ENCODE data around the gene LCMT2.

The LCMT2 gene

DNA sequence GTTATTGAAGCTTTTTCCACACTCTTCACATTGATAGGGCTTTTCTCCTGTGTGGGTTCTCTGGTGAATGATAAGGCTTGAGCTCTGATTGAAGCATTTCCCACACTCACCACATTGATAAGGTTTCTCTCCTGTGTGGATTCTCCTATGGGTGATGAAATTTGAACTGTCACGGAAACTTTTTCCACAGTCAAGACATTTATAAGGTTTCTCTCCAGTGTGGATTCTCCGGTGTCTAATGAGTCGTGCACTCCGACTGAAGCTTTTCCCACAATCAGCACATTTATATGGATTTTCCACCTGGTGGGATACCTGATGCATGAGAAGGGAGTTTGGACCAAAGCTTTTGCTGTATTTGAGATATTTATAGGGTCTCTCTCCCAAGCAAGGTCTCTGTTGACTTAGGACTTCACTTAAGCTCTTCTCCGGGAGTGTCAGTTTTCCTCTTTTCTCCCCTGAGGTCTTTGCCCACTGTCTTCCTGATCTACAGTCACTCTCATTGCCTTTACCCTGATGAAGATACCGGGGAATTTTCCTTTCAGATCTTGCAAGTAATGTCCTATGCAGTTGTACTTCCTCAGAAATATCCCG lies 31.0 kb upstream of the LCMT2 start:
- no peak for TF ChIP-seq TOX (CRISPR knock-in tag; IDR thresholded peaks at IDR 0.05; ENCODE audit: borderline replicate concordance)
- no peak for TF ChIP-seq ARNTL (CRISPR knock-in tag; IDR thresholded peaks at IDR 0.05; ENCODE audit: borderline replicate concordance, low read depth)
- TF ChIP-seq, protein P1, sequence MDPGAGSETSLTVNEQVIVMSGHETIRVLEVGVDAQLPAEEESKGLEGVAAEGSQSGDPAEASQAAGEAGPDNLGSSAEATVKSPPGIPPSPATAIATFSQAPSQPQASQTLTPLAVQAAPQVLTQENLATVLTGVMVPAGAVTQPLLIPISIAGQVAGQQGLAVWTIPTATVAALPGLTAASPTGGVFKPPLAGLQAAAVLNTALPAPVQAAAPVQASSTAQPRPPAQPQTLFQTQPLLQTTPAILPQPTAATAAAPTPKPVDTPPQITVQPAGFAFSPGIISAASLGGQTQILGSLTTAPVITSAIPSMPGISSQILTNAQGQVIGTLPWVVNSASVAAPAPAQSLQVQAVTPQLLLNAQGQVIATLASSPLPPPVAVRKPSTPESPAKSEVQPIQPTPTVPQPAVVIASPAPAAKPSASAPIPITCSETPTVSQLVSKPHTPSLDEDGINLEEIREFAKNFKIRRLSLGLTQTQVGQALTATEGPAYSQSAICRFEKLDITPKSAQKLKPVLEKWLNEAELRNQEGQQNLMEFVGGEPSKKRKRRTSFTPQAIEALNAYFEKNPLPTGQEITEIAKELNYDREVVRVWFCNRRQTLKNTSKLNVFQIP (CRISPR knock-in tag; IDR thresholded peaks at IDR 0.05; ENCODE audit: borderline replicate concordance, low read depth) = no peak
- TF ChIP-seq BACH2 (CRISPR knock-in tag; IDR thresholded peaks at IDR 0.05; ENCODE audit: borderline replicate concordance) = no peak
- TF ChIP-seq ZNF8 (CRISPR knock-in tag; IDR thresholded peaks at IDR 0.05) = no peak
- no peak for ATAC-seq

DNA sequence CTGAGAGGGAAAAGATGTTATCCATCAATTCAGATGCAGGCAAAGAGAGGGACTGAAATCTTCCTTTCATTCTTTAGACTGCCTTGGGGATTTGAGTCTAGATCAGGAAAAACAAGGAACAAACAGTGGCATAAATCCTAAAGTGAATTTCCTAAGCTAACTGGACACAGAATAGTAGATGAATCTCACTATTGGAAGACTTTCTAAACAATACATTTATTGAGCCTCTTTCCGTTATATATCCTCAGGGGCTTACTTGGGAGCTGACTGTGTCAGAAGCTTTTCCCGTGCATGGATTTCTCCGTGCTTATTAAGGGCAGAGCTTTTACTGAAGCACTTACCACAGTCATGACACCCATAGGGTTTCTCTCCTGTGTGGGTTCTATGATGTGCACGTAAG lies 30.4 kb upstream of the LCMT2 start:
- TF ChIP-seq, protein P2, sequence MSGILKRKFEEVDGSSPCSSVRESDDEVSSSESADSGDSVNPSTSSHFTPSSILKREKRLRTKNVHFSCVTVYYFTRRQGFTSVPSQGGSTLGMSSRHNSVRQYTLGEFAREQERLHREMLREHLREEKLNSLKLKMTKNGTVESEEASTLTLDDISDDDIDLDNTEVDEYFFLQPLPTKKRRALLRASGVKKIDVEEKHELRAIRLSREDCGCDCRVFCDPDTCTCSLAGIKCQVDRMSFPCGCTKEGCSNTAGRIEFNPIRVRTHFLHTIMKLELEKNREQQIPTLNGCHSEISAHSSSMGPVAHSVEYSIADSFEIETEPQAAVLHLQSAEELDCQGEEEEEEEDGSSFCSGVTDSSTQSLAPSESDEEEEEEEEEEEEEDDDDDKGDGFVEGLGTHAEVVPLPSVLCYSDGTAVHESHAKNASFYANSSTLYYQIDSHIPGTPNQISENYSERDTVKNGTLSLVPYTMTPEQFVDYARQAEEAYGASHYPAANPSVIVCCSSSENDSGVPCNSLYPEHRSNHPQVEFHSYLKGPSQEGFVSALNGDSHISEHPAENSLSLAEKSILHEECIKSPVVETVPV (CRISPR knock-in tag; IDR thresholded peaks at IDR 0.05) = no peak
- TF ChIP-seq, protein P3, sequence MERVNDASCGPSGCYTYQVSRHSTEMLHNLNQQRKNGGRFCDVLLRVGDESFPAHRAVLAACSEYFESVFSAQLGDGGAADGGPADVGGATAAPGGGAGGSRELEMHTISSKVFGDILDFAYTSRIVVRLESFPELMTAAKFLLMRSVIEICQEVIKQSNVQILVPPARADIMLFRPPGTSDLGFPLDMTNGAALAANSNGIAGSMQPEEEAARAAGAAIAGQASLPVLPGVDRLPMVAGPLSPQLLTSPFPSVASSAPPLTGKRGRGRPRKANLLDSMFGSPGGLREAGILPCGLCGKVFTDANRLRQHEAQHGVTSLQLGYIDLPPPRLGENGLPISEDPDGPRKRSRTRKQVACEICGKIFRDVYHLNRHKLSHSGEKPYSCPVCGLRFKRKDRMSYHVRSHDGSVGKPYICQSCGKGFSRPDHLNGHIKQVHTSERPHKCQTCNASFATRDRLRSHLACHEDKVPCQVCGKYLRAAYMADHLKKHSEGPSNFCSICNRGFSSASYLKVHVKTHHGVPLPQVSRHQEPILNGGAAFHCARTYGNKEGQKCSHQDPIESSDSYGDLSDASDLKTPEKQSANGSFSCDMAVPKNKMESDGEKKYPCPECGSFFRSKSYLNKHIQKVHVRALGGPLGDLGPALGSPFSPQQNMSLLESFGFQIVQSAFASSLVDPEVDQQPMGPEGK (CRISPR knock-in tag; IDR thresholded peaks at IDR 0.05; ENCODE audit: borderline replicate concordance) = no peak
- TF ChIP-seq BACH2 (CRISPR knock-in tag; IDR thresholded peaks at IDR 0.05; ENCODE audit: borderline replicate concordance) (no peak), ZNF565 (CRISPR knock-in tag; conservative IDR thresholded peaks at IDR 0.05; ENCODE audit: low read depth) (no peak), PPARA (CRISPR knock-in tag; IDR thresholded peaks at IDR 0.05; ENCODE audit: borderline replicate concordance) (no peak), TOX (CRISPR knock-in tag; IDR thresholded peaks at IDR 0.05; ENCODE audit: borderline replicate concordance) (no peak), ZFP3 (CRISPR knock-in tag; IDR thresholded peaks at IDR 0.05) (no peak), ZFP30 (CRISPR knock-in tag; IDR thresholded peaks at IDR 0.05) (no peak), RARB (CRISPR knock-in tag; IDR thresholded peaks at IDR 0.05) (no peak), OSR1 (CRISPR knock-in tag; IDR thresholded peaks at IDR 0.05) (no peak), CSDC2 (CRISPR knock-in tag; IDR thresholded peaks at IDR 0.05) (no peak), ZC3H10 (CRISPR knock-in tag; IDR thresholded peaks at IDR 0.05) (no peak), TSHZ2 (CRISPR knock-in tag; IDR thresholded peaks at IDR 0.05) (no peak), GLIS3 (CRISPR knock-in tag; IDR thresholded peaks at IDR 0.05) (no peak), TCF4 (CRISPR knock-in tag; IDR thresholded peaks at IDR 0.05; ENCODE audit: borderline replicate concordance) (no peak)
- TF ChIP-seq, protein P1 (CRISPR knock-in tag; IDR thresholded peaks at IDR 0.05; ENCODE audit: borderline replicate concordance, low read depth) = no peak
- ATAC-seq = no peak

DNA sequence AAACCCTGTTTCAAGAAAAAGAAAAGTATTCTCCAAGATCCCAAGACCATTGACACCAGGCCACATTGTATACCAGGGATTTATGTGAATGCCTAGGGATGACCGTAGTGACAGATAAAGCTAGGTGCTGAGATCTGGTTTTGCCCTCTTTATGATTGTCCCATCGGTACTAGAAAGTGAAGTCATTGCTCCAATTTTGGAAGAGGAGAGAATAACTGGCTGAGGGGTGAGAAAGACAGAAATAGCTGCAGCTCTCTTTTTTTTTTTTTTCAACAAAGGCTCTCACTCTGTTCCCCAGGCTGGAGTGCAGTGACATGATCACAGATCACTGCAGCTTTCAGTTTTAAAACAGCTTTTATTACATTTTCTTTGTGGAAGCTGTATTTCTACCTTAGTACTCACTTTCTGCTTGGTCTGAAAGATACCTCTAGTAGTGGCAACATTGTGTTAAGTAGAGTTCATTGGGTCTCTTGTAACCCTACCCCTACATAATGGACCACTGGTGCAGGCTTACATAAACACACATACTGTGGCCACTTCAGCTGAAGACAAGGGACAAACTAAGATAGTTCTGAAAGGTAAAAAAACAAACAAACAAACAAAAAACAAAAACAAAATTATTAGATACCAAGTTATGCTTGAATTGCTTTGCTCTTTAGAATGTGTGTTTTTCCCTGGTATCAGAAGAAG lies 22.5 kb upstream of the LCMT2 start:
- TF ChIP-seq ZFP30 (CRISPR knock-in tag; IDR thresholded peaks at IDR 0.05) (no peak), PPARA (CRISPR knock-in tag; IDR thresholded peaks at IDR 0.05; ENCODE audit: borderline replicate concordance) (no peak), RARB (CRISPR knock-in tag; IDR thresholded peaks at IDR 0.05) (no peak), ZNF70 (CRISPR knock-in tag; IDR thresholded peaks at IDR 0.05) (no peak)
- ATAC-seq = no peak
